GM21367 (cell line): ENCODE data around the gene ONECUT3.

Experiments
- ATAC-seq: cut with Tn5 transposase; IDR thresholded peaks from one replicate; pipeline ENCODE4 v1.9.1; 2021; ENCODE audit not compliant: unreplicated experiment

The ONECUT3 gene

GRCh38 chr19:1828279-1829238, 75.3 kb downstream of the ONECUT3 start:
- ATAC-seq = no peak

GRCh38 chr19:1829958-1830357, 76.7 kb downstream of the ONECUT3 start:
- ATAC-seq = no peak

- no peak for ATAC-seq
Measured at GRCh38 chr19:1830568-1830967, 77.3 kb downstream of the ONECUT3 start.
